SU-DHL-6 (cell line): Measurements from ENCODE around the gene DOCK3.

ENCODE experiments used
- EZH2phosphoT487 ChIP-seq: fragments of 200-600 bp; sonication (generic), shearing (Covaris generic); conservative IDR thresholded peaks from 2 replicates; pipeline ENCODE4 v1.6.1; 2018; ENCODE audit warnings: mild to moderate bottlenecking, antibody characterized with exemption, low read length, moderate library complexity, mixed read lengths
- TF ChIP-seq, protein P1 (sequence below): fragments of 200-600 bp; sonication (generic); IDR thresholded peaks from one replicate; pipeline ENCODE4 v1.5.1; 2017; ENCODE audit warnings: antibody characterized with exemption, mild to moderate bottlenecking, low read length, moderate library complexity; ENCODE audit not compliant: insufficient read depth, poor library complexity, severe bottlenecking

DNA sequence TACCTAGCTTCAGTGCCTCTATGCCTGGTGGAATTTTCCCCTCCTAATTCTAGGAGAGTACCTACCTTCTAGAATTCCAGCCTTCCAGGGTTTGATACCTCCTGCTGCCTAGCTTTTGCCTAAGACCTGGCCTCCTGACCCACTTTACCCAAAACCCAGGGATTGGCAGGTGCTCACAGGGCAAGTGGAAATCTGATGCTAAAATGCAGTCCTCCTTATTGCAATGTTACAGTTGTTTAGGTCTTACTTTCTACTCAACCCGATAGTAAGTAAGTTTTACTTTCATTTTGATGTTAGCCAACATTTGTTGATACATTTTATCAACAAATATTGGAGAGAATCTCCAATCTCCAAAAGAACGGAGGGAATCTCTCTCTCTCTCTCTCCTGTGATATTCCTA, 275.9 kb downstream of the DOCK3 start:
- TF ChIP-seq, protein P1, sequence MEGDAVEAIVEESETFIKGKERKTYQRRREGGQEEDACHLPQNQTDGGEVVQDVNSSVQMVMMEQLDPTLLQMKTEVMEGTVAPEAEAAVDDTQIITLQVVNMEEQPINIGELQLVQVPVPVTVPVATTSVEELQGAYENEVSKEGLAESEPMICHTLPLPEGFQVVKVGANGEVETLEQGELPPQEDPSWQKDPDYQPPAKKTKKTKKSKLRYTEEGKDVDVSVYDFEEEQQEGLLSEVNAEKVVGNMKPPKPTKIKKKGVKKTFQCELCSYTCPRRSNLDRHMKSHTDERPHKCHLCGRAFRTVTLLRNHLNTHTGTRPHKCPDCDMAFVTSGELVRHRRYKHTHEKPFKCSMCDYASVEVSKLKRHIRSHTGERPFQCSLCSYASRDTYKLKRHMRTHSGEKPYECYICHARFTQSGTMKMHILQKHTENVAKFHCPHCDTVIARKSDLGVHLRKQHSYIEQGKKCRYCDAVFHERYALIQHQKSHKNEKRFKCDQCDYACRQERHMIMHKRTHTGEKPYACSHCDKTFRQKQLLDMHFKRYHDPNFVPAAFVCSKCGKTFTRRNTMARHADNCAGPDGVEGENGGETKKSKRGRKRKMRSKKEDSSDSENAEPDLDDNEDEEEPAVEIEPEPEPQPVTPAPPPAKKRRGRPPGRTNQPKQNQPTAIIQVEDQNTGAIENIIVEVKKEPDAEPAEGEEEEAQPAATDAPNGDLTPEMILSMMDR, result no peak
- TF ChIP-seq EZH2phosphoT487, result no peak
